Ovary (tissue), 3 donors: Measurements from ENCODE around the gene IFT80.

Source experiments
- EP300 ChIP-seq: sonication (generic); formaldehyde crosslinking; IDR thresholded peaks from one replicate; pipeline ENCODE4 v1.6.1; 2017; ENCODE audit warnings: antibody characterized with exemption
- TF ChIP-seq, protein P1 (sequence below), 3 donors: fragments of 450-650 bp in 2 of 3; fragments of 200-600 bp in 1 of 3; IDR thresholded peaks; one replicate each; pipeline versions ENCODE4 v1.5.1 to v1.8.0; 2016 to 2022; ENCODE audit warnings: antibody characterized with exemption in 3 of 3, mild to moderate bottlenecking in 1 of 3
- donor health status: DM: no; HTN: no; CAD: no.

GRCh38 chr3:160343132-160343531, 55.9 kb downstream of the IFT80 start:
- no peak for TF ChIP-seq EP300
- TF ChIP-seq, protein P1, sequence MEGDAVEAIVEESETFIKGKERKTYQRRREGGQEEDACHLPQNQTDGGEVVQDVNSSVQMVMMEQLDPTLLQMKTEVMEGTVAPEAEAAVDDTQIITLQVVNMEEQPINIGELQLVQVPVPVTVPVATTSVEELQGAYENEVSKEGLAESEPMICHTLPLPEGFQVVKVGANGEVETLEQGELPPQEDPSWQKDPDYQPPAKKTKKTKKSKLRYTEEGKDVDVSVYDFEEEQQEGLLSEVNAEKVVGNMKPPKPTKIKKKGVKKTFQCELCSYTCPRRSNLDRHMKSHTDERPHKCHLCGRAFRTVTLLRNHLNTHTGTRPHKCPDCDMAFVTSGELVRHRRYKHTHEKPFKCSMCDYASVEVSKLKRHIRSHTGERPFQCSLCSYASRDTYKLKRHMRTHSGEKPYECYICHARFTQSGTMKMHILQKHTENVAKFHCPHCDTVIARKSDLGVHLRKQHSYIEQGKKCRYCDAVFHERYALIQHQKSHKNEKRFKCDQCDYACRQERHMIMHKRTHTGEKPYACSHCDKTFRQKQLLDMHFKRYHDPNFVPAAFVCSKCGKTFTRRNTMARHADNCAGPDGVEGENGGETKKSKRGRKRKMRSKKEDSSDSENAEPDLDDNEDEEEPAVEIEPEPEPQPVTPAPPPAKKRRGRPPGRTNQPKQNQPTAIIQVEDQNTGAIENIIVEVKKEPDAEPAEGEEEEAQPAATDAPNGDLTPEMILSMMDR (IDR thresholded peaks at IDR 0.05): no peak
